Measurements from ENCODE around the gene THAP4.

The THAP4 gene

DNA sequence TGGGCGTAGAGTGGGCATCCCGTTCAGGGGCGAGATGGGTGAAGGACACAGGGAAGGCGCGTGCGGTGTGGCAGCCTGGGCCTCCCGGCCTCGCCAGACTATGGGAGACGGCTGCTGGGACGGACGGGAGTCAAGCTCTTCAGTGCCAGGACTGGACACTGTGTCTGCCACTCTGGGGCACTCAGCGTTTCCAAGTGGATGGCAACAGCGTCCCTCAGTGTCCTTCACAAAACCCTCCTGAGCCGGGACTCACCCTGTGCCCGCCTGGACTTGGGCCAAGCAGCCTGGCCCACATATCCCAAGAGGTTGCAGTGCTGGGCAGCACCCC, 94.7 kb downstream of the THAP4 start:
- no peak for DNase-seq

GRCh38 chr2:241541564-241542277, 95.2 kb downstream of the THAP4 start:
- DNase-seq, result no peak

DNA sequence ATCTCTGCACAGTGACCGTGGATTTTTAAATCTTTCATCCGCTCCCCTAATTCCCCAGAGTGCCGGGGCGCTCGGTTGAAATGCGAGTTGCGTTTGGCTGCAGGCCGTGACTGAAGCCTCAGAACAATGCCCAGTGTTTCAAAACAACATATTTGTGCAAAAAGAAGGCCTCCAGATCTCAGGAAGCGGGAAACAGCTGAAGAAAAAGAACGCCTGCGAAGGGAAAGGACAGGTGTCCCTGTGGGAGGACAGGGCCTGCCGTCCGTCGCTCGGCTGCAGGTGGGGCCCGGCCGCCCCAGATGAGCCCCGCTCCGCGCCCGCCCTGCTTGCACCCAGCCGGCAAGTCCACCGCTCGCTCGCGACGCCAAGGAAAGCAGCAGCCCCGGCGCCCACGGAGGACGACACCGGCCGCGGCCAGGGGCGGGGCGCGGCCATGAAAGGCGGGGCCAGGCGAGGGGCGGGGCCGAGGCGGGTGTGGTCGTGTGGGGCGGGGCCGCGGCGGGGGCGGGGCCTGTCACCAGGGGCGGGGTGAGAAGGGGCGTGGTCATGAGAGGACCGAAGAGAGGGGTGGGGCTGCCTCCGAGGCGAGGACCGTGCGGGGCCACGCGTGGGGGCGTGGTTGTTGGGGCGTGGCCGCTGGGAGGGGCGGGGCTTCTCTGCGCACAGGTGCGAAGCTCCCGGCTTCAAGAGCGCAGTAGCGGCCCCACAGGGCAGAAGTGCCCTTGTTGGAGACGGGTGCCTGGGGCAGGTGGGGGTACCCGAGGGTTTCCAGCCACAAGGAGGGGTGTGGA, 96.0 kb downstream of the THAP4 start:
- peak; percentile 43 for DNase-seq

DNA sequence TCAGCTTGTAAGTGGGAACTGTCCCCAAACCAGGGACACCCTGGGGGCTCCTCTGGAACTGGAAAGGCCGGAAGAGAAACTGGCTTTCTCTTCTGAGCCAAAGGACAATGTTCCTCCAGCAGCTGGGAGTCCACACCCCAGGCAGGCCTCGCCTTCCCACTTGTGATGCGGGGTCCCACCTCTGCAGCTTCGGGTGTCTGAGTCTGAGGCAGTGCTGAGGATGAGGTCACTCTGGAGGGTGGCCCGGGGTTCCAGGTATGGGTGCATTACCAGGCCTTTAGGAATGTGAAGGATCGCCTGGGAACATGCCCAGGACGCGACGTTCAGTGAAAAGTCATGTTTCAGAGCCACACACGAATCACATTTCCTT, 96.6 kb downstream of the THAP4 start:
- DNase-seq, result no peak

DNA sequence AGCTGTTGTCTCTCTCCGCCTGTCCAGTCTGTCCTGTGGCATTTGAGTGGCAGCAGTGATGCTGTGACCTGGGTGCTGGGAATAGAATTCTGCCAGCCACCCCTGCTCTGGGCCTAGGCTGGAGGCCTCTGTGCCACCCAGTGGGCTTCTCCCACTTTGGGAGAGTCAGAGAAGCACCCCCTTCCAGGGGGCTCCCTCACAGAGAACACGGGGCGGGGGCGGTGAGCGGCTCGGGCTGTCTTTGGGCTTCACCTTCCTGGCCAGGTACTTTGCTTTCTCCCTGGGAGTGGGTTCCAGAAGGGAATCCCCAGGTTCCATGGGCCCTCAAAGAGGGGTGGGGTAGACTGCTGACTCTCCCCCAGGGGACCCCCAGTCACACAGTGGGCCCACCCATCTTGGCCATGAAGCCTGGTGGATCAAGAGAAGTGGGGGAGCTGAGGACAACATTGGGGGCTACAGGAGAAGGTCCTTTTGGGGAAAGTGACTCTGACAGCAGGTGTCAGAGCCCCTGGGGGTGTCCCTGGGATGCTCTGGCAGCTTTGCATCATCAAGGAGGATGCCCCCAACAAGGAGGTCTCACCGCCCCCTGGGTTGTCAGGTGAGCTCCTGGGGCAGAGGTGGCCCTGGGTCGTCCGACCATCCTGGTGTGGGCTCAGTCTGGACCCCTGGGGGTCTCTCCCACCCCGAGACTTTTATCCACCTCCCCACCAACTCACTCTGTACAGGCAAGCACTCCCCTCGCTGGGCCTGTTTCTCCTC, 97.2 kb downstream of the THAP4 start:
- DNase-seq, result no peak

- no peak for DNase-seq
These were observed 97.9 kb downstream of the THAP4 start for GRCh38 chr2:241538838-241539615.

GRCh38 chr2:241535871-241536655, 100.9 kb downstream of the THAP4 start:
- no peak for DNase-seq

GRCh38 chr2:241534701-241535375, 102.1 kb downstream of the THAP4 start:
- DNase-seq, result no peak

All from central memory CD4-positive, alpha-beta T cell (primary cell).